Vagina (tissue), 2 donors: Measurements from ENCODE around the gene SUGCT.

Experiments
- CTCF ChIP-seq, 3 experiments: fragments of 450-650 bp in 2 of 3; fragments of 200-600 bp in 1 of 3; sonication (generic) in 1 of 3; IDR thresholded peaks; one replicate each; pipeline ENCODE4 v1.5.1; 2017 to 2019; ENCODE audit warnings: antibody characterized with exemption in 3 of 3, mild to moderate bottlenecking in 2 of 3, moderate library complexity in 2 of 3
- POLR2A ChIP-seq, 2 donors: fragments of 450-650 bp; IDR thresholded peaks; one replicate each; pipeline ENCODE4 v1.6.1; 2017; ENCODE audit warnings: antibody characterized with exemption in 2 of 2, mild to moderate bottlenecking in 2 of 2, moderate library complexity in 2 of 2
- POLR2AphosphoS5 ChIP-seq, 2 donors: sonication (generic); formaldehyde crosslinking; IDR thresholded peaks; one replicate each; pipeline ENCODE4 v1.9.0; 2017; ENCODE audit warnings: antibody characterized with exemption in 2 of 2, mild to moderate bottlenecking in 2 of 2, low read depth in 1 of 2; ENCODE audit not compliant: insufficient read depth in 1 of 2

DNA sequence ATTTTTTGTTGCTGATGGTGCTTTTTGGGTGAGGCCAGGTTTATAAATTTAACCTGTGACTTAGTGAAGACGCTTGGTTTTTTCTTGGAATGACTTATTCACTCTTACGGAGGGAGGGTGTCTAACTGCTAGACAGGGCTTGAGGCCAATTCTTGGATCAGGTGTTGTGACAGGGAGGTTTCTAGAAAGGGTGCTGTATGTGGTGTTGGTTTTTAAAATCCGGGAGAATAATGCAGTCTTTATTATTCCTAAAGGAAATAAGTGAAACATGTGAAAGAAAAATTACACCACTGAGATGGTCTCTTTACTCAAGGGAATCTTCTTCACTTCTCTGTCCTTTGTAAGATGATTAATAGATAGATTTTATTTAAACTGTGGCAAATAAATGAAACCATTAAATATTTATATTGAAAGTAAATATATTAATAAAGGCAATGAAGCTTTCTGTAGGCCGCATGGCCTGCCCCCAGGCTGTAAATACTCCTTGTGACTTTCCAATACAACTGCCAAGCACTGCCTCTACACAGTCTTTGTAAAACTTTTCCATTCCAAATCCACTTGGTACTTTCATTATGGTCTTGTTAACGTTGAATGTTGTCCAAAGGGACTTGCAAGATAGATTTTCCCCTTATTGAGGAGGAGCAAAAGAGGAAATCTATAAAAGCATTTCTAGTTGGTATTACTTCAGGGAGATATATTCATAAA is 323.1 kb downstream of the SUGCT start:
- no peak for TF ChIP-seq POLR2AphosphoS5 (IDR thresholded peaks at IDR 0.05; ENCODE audit: insufficient read depth in 1 of 2, low read depth in 1 of 2)
- TF ChIP-seq CTCF (IDR thresholded peaks at IDR 0.05), result no peak
- no peak for TF ChIP-seq POLR2A (IDR thresholded peaks at IDR 0.05)
